Panc1 (cell line): Measurements from ENCODE around the gene EDRF1.

Source experiments
- TF ChIP-seq, protein P1 (sequence below): fragments of 450-650 bp; IDR thresholded peaks from 2 replicates; pipeline ENCODE4 v1.5.1; 2017; ENCODE audit warnings: mild to moderate bottlenecking
- TF ChIP-seq, protein P2 (sequence below), 2 experiments: IDR thresholded peaks; 2 replicates each; pipeline ENCODE4 v1.6.1; 2011 to 2012; ENCODE audit warnings: low read depth in 2 of 2, control low read depth in 1 of 2, low read length in 1 of 2, mild to moderate bottlenecking in 1 of 2, moderate library complexity in 1 of 2; ENCODE audit not compliant: insufficient read depth in 1 of 2

DNA sequence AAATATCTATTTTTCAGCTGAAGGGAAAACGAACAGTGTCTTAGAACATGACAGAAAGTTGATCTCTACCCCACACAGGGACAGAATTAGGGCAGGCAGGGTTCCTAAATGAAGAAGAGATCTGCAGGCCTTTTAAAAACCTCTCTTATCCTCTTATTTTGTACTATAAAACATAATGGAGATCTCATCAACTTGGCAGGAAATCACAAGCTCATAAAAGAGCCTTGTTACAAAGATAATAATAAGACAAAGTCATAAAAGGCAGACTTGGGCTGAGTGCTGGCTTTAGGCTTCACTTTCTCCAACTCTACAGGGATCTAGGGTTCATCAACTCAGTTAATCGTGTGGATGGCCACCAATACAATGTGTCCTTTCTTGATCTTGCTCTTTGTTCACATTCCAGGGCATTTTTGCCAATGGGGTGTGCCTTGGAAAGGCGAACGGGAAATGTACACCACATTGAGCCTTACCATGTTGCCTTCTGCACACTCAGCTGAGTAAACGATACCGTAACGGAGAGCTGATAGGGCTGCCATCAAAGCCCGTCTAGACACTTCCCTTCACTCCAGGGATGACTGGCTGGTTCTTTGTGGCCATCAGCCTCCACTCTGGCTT is 29.4 kb upstream of the EDRF1 start:
- TF ChIP-seq, protein P1, sequence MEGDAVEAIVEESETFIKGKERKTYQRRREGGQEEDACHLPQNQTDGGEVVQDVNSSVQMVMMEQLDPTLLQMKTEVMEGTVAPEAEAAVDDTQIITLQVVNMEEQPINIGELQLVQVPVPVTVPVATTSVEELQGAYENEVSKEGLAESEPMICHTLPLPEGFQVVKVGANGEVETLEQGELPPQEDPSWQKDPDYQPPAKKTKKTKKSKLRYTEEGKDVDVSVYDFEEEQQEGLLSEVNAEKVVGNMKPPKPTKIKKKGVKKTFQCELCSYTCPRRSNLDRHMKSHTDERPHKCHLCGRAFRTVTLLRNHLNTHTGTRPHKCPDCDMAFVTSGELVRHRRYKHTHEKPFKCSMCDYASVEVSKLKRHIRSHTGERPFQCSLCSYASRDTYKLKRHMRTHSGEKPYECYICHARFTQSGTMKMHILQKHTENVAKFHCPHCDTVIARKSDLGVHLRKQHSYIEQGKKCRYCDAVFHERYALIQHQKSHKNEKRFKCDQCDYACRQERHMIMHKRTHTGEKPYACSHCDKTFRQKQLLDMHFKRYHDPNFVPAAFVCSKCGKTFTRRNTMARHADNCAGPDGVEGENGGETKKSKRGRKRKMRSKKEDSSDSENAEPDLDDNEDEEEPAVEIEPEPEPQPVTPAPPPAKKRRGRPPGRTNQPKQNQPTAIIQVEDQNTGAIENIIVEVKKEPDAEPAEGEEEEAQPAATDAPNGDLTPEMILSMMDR, result no peak
- TF ChIP-seq, protein P2, sequence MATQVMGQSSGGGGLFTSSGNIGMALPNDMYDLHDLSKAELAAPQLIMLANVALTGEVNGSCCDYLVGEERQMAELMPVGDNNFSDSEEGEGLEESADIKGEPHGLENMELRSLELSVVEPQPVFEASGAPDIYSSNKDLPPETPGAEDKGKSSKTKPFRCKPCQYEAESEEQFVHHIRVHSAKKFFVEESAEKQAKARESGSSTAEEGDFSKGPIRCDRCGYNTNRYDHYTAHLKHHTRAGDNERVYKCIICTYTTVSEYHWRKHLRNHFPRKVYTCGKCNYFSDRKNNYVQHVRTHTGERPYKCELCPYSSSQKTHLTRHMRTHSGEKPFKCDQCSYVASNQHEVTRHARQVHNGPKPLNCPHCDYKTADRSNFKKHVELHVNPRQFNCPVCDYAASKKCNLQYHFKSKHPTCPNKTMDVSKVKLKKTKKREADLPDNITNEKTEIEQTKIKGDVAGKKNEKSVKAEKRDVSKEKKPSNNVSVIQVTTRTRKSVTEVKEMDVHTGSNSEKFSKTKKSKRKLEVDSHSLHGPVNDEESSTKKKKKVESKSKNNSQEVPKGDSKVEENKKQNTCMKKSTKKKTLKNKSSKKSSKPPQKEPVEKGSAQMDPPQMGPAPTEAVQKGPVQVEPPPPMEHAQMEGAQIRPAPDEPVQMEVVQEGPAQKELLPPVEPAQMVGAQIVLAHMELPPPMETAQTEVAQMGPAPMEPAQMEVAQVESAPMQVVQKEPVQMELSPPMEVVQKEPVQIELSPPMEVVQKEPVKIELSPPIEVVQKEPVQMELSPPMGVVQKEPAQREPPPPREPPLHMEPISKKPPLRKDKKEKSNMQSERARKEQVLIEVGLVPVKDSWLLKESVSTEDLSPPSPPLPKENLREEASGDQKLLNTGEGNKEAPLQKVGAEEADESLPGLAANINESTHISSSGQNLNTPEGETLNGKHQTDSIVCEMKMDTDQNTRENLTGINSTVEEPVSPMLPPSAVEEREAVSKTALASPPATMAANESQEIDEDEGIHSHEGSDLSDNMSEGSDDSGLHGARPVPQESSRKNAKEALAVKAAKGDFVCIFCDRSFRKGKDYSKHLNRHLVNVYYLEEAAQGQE (IDR thresholded peaks at IDR 0.05; ENCODE audit: insufficient read depth in 1 of 2, low read depth in 2 of 2, low read length in 1 of 2), result no peak
